NCI-H345 treated with DMSO at 0.1 percent for 48 hours (cell line): Measurements from ENCODE around the gene EIF3K.
A peak's percentile ranks its signal among the peaks of the same experiment; 100 is the strongest.
"Not testable (repeated sequence)": the region's sequence is repeated elsewhere in the genome, so short reads cannot be mapped to it uniquely, and the experiment has no call there.

Experiments used
- DNase-seq: peaks from one replicate; lab custom pipeline; 2025; ENCODE audit not compliant: unreplicated experiment; lab: John Stamatoyannopoulos, UW

EIF3K gene

GRCh38 chr19:38617764-38618589 is 1.0 kb upstream of the EIF3K start, which contains the start of gene MAP4K1:
Gene MAP4K1 (minus strand): TSS chr19:38617953. CDS start chr19:38617895, 58 bp downstream.
- peak; percentile 85 for DNase-seq

- no peak for DNase-seq
Observed at GRCh38 chr19:38619361-38620174, 580 bp downstream of the EIF3K start.

- no peak for DNase-seq
Observed at GRCh38 chr19:38624822-38625221, 5.8 kb downstream of the EIF3K start.

- DNase-seq = no peak
Observed at GRCh38 chr19:38626401-38626800, 7.4 kb downstream of the EIF3K start.

GRCh38 chr19:38629568-38629967 is 10.6 kb downstream of the EIF3K start:
- DNase-seq = no peak

GRCh38 chr19:38631301-38631700 is 12.3 kb downstream of the EIF3K start:
- DNase-seq = not testable (repeated sequence)

GRCh38 chr19:38631811-38632475 is 13.0 kb downstream of the EIF3K start:
- not testable (repeated sequence) for DNase-seq

GRCh38 chr19:38632476-38633213 is 13.7 kb downstream of the EIF3K start:
- DNase-seq = no peak

- DNase-seq = peak; percentile 76
Observed at GRCh38 chr19:38634757-38635482, 15.9 kb downstream of the EIF3K start.

- no peak for DNase-seq
Observed at GRCh38 chr19:38635483-38636399, 16.8 kb downstream of the EIF3K start.

- no peak for DNase-seq
Observed at GRCh38 chr19:38638461-38638860, 19.5 kb downstream of the EIF3K start.

GRCh38 chr19:38639679-38640078 is 20.7 kb downstream of the EIF3K start:
- no peak for DNase-seq

GRCh38 chr19:38640368-38640767 is 21.4 kb downstream of the EIF3K start:
- DNase-seq = no peak

GRCh38 chr19:38642176-38642575 is 23.2 kb downstream of the EIF3K start:
- DNase-seq = no peak

GRCh38 chr19:38644719-38645118 is 25.7 kb downstream of the EIF3K start:
- no peak for DNase-seq

GRCh38 chr19:38647368-38647965 is 28.5 kb downstream of the EIF3K start, which contains the start of gene ACTN4:
Gene ACTN4 (plus strand): TSS chr19:38647649. CDS start chr19:38647746, 97 bp downstream.
- peak; percentile 100 for DNase-seq

- no peak for DNase-seq
Observed at GRCh38 chr19:38647966-38648768, 29.2 kb downstream of the EIF3K start.
